SU-DHL-6 (cell line): ENCODE measurements around the gene NR5A2.

Experiments used
- H2AFZ ChIP-seq: fragments of 200-600 bp; sonication (generic); 2 replicates; pipeline ENCODE4 v1.6.1; 2014; ENCODE audit warnings: low read depth, mild to moderate bottlenecking, moderate library complexity, mixed read lengths, antibody characterized with exemption, low read length; ENCODE audit not compliant: severe bottlenecking
- H3F3A ChIP-seq: fragments of 200-600 bp; shearing (Covaris generic); 2 replicates; pipeline ENCODE4 v1.6.0; 2016; ENCODE audit warnings: antibody characterized with exemption, mild to moderate bottlenecking; ENCODE audit not compliant: insufficient read depth
- H3K27ac ChIP-seq: fragments of 200-600 bp; sonication (generic); 2 replicates; pipeline ENCODE4 v1.5.1; 2016; ENCODE audit warnings: low read depth, mild to moderate bottlenecking, low read length, moderate library complexity, mixed read lengths
- H3K27me3 ChIP-seq: fragments of 200-600 bp; sonication (generic), shearing (Covaris generic); 2 replicates; pipeline ENCODE4 v1.6.0; 2014; ENCODE audit warnings: mild to moderate bottlenecking, low read length
- H3K36me3 ChIP-seq: fragments of 200-600 bp; sonication (generic); 2 replicates; pipeline ENCODE4 v1.6.1; 2014; ENCODE audit warnings: mild to moderate bottlenecking, low read length, mixed read lengths
- H3K4me2 ChIP-seq: fragments of 300-600, 200-600 bp; shearing (Covaris generic), sonication (generic); 2 replicates; pipeline ENCODE4 v1.6.0; 2014; ENCODE audit warnings: low read length, low read depth, mild to moderate bottlenecking; ENCODE audit not compliant: poor library complexity, severe bottlenecking
- H3K4me3 ChIP-seq: fragments of 200-600 bp; sonication (generic); 2 replicates; pipeline ENCODE4 v1.5.1; 2014; ENCODE audit warnings: antibody characterized with exemption, low read length, mild to moderate bottlenecking, mixed read lengths; ENCODE audit not compliant: insufficient read depth, poor library complexity, severe bottlenecking
- H3K79me2 ChIP-seq: fragments of 200-600 bp; sonication (generic); 2 replicates; pipeline ENCODE4 v1.6.1; 2014; ENCODE audit warnings: mild to moderate bottlenecking, low read length, moderate library complexity; ENCODE audit not compliant: insufficient read depth
- H3K9ac ChIP-seq: fragments of 200-600 bp; sonication (generic); 2 replicates; pipeline ENCODE4 v1.7.0; 2014; ENCODE audit warnings: mild to moderate bottlenecking, low read length
- H3K9me2 ChIP-seq: fragments of 200-600 bp; sonication (generic); replicated peaks from 2 replicates; pipeline ENCODE4 v1.6.1; 2014; ENCODE audit warnings: low read length; ENCODE audit not compliant: insufficient read depth
- H3K9me3 ChIP-seq: fragments of 200-600 bp; sonication (generic); 2 replicates; pipeline ENCODE4 v1.6.1; 2014; ENCODE audit warnings: low read length, mixed read lengths; ENCODE audit not compliant: insufficient read depth
- H4K20me1 ChIP-seq: fragments of 200-600 bp; sonication (generic); 2 replicates; pipeline ENCODE4 v1.6.1; 2014; ENCODE audit warnings: low read depth, mild to moderate bottlenecking, antibody characterized with exemption, low read length, moderate library complexity, mixed read lengths
- CTCF ChIP-seq: fragments of 200-600 bp; sonication (generic); IDR thresholded peaks from one replicate; pipeline ENCODE4 v1.5.1; 2017; ENCODE audit warnings: antibody characterized with exemption, mild to moderate bottlenecking, low read length, moderate library complexity; ENCODE audit not compliant: insufficient read depth, poor library complexity, severe bottlenecking
- EZH2phosphoT487 ChIP-seq: fragments of 200-600 bp; sonication (generic), shearing (Covaris generic); conservative IDR thresholded peaks from 2 replicates; pipeline ENCODE4 v1.6.1; 2018; ENCODE audit warnings: mild to moderate bottlenecking, antibody characterized with exemption, low read length, moderate library complexity, mixed read lengths

The NR5A2 gene

GRCh38 chr1:200034262-200034557 is 6.7 kb downstream of the NR5A2 start:
- no peak overlapping the region for H3K4me2 ChIP-seq
- H3F3A ChIP-seq, result peaks cover 6% of the 10 kb centered on the region; the same call in 1 of the 2 replicates
- H3K4me3 ChIP-seq, result no peak overlapping the region
- no peak overlapping the region for H3K27ac ChIP-seq
- no peak overlapping the region for H2AFZ ChIP-seq
- H4K20me1 ChIP-seq, result no peaks in the 10 kb centered on the region
- H3K79me2 ChIP-seq, result no peaks in the 10 kb centered on the region
- no peaks in the 10 kb centered on the region; the same call in 1 of the 2 replicates for H3K27me3 ChIP-seq
- no peak overlapping the region for H3K9ac ChIP-seq
- no peak for TF ChIP-seq CTCF
- no peak for TF ChIP-seq EZH2phosphoT487
- no peaks in the 10 kb centered on the region for H3K9me2 ChIP-seq
- no peaks in the 10 kb centered on the region for H3K9me3 ChIP-seq
- H3K36me3 ChIP-seq, result no peaks in the 10 kb centered on the region

GRCh38 chr1:200034761-200035396 is 7.4 kb downstream of the NR5A2 start:
- H3K9ac ChIP-seq, result no peak overlapping the region
- H2AFZ ChIP-seq, result no peak overlapping the region
- H3K27ac ChIP-seq, result no peak overlapping the region
- no peaks in the 10 kb centered on the region for H3K36me3 ChIP-seq
- H3K9me2 ChIP-seq, result no peaks in the 10 kb centered on the region
- H4K20me1 ChIP-seq, result no peaks in the 10 kb centered on the region
- no peak for TF ChIP-seq EZH2phosphoT487
- TF ChIP-seq CTCF, result no peak
- H3K79me2 ChIP-seq, result no peaks in the 10 kb centered on the region
- H3K9me3 ChIP-seq, result no peaks in the 10 kb centered on the region
- H3K27me3 ChIP-seq, result no peaks in the 10 kb centered on the region; the same call in 1 of the 2 replicates
- H3K4me3 ChIP-seq, result no peak overlapping the region
- peaks cover 6% of the 10 kb centered on the region; the same call in 1 of the 2 replicates for H3F3A ChIP-seq
- H3K4me2 ChIP-seq, result no peak overlapping the region

- no peaks in the 10 kb centered on the region for H3K9me3 ChIP-seq
- TF ChIP-seq EZH2phosphoT487, result no peak
- no peak overlapping the region for H3K4me3 ChIP-seq
- no peak overlapping the region for H3K4me2 ChIP-seq
- H3K9ac ChIP-seq, result no peak overlapping the region
- H2AFZ ChIP-seq, result no peak overlapping the region
- no peaks in the 10 kb centered on the region for H3K36me3 ChIP-seq
- H4K20me1 ChIP-seq, result no peaks in the 10 kb centered on the region
- no peaks in the 10 kb centered on the region for H3K79me2 ChIP-seq
- no peak overlapping the region for H3K27ac ChIP-seq
- H3K9me2 ChIP-seq, result no peaks in the 10 kb centered on the region
- H3F3A ChIP-seq, result peaks cover 1% of the 10 kb centered on the region; the same call in 1 of the 2 replicates
- no peaks in the 10 kb centered on the region; the same call in 1 of the 2 replicates for H3K27me3 ChIP-seq
These were observed 8.0 kb downstream of the NR5A2 start for GRCh38 chr1:200035397-200035955.

- Histone ChIP-seq H3K4me2 (no peak overlapping the region), H3K9me2 (no peaks in the 10 kb centered on the region), H3K79me2 (no peaks in the 10 kb centered on the region), H3K4me3 (no peak overlapping the region), H2AFZ (no peak overlapping the region), H3K36me3 (no peaks in the 10 kb centered on the region), H3K9me3 (no peaks in the 10 kb centered on the region), H4K20me1 (no peaks in the 10 kb centered on the region), H3K27me3 (no peaks in the 10 kb centered on the region; the same call in 1 of the 2 replicates), H3F3A (no peaks in the 10 kb centered on the region), H3K27ac (no peak overlapping the region), H3K9ac (no peak overlapping the region)
- no peak for TF ChIP-seq CTCF
- TF ChIP-seq EZH2phosphoT487, result no peak
These were observed 8.6 kb downstream of the NR5A2 start for GRCh38 chr1:200035956-200036618.
